RWPE1 (cell line): ENCODE data around the gene LAMC1.

Experiments
- CTCF ChIA-PET: fragments of 350-600 bp; sonication (Branson Sonifier 250); formaldehyde crosslinking; extraction: SDS; loops from one replicate; lab custom pipeline; 2021; lab: Yijun Ruan, JAX
- POLR2A ChIA-PET: fragments of 400-600 bp; formaldehyde crosslinking; extraction: SDS; loops from one replicate; lab custom pipeline; 2020; ENCODE audit warnings: antibody characterized with exemption; ENCODE audit not compliant: low non-redundant PET; lab: Yijun Ruan, JAX
- DNase-seq: peaks from one replicate; pipeline ENCODE4 v3.0.0; 2012; ENCODE audit warnings: low spot score
- H3K27ac ChIP-seq: fragments of 450-650 bp; 2 replicates; pipeline ENCODE4 v1.5.1; 2017
- TF ChIP-seq, protein P1 (sequence below): fragments of 450-650 bp; conservative IDR thresholded peaks from 2 replicates; pipeline ENCODE4 v1.5.1; 2017; ENCODE audit warnings: low read depth, mild to moderate bottlenecking

Gene LAMC1

DNA sequence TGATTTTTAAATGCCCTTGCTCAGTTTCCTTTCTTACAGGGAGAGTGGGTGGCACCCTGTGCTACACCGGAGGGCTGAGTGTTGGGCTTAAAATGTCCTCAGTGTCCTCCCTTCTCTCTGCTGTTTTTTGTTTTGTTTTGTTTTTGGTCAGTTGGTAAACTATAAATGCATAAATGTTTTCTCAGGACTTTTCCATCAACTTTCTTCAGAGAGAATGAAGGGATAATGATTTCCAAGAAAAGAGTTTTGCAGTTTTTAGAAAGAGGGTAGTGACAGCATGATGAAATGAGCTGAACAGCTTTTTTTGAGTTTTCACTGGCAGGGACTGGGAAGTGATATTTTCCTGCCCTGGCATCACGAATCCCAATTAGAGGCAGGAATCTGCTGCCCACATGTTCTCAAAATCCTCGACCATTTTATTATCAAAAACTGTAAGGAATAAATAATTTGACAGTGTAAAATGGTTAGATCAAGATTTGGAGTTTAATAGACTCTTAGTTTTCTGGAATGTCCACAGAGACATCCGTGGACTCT is 15.2 kb downstream of the LAMC1 start:
- ChIA-PET CTCF (interaction anchor here (0.6 to 0.9 kb wide), 4 partner anchors 49 to 239 kb away, joined by 3 read pairs; no protein-coding TSS in a partner anchor), POLR2A (no interaction called here)
- TF ChIP-seq, protein P1, sequence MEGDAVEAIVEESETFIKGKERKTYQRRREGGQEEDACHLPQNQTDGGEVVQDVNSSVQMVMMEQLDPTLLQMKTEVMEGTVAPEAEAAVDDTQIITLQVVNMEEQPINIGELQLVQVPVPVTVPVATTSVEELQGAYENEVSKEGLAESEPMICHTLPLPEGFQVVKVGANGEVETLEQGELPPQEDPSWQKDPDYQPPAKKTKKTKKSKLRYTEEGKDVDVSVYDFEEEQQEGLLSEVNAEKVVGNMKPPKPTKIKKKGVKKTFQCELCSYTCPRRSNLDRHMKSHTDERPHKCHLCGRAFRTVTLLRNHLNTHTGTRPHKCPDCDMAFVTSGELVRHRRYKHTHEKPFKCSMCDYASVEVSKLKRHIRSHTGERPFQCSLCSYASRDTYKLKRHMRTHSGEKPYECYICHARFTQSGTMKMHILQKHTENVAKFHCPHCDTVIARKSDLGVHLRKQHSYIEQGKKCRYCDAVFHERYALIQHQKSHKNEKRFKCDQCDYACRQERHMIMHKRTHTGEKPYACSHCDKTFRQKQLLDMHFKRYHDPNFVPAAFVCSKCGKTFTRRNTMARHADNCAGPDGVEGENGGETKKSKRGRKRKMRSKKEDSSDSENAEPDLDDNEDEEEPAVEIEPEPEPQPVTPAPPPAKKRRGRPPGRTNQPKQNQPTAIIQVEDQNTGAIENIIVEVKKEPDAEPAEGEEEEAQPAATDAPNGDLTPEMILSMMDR = no peak
- H3K27ac ChIP-seq = no peak overlapping the region
- DNase-seq = no peak

DNA sequence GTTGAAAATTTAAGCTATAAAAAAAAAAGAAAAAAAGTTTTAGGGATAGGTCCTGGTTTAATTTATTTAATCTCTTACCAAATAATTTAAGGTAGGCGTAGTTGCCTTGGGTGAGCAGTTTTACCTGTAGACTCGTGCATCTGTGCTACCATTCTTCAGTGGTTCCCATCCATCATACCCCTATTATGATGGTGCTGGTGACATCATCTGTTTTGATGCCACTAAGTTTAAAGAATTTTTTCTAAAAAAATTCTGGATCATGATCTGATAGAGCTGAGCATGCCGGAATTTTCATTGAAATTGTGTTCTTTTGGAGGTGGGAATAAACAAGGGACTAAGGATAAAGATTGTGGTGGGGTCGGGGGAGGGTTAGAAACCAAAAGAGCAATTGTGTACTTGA is 15.7 kb downstream of the LAMC1 start:
- no peak overlapping the region for H3K27ac ChIP-seq
- ChIA-PET POLR2A (no interaction called here), CTCF (interaction anchor here (0.6 to 0.9 kb wide), 3 partner anchors 49 to 239 kb away, joined by 3 read pairs; no protein-coding TSS in a partner anchor)
- no peak for DNase-seq
- TF ChIP-seq, protein P1 = no peak

DNA sequence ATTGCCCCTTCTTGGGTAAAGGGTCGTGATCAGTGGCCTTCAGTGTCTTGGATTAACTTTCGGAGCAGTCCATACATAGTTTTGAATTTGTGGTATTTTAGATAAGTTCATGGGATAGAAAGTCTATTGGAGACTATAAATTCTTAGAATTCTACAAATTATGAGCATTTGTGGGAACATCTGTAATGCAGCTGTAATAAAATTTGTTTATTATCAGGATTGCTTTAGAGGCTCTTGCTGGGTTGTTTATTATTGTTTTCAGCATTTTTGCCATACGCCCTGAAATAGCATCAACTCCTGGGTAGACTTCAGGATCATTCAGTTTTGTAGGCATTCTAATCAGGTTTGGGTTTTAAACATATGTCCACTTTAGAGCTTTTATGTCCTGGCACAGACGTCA is 16.1 kb downstream of the LAMC1 start:
- no peak overlapping the region for H3K27ac ChIP-seq
- TF ChIP-seq, protein P1 = no peak
- CTCF ChIA-PET = interaction anchor here (0.9 kb wide), 1 partner anchor 48 kb away, joined by 3 read pairs; no protein-coding TSS in a partner anchor
- DNase-seq = no peak
- POLR2A ChIA-PET = interaction anchor here (0.5 kb wide), 1 partner anchor 16 kb away, joined by 6 read pairs; no protein-coding TSS in a partner anchor

DNA sequence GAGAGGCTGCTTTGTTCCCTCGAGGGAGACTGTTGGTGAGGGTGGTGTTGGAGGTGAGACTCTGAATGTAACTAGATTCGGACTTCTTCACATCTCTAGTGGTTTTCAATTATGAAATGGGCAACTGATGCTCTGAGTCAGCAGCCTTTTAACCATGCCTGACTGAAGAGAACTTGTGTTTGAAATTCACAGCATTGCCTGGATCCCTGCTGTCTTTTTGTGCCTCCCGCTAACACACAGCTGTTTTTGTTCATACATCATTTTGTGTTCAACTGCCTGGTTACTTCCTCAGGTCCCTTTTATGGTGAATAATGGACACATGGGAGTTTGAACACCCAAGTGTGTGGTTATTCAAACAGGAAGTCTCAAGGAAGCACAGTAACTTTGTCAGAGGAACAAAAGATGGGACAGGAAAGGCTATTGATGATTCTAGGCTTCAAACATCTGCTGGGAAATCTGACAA is 16.8 kb downstream of the LAMC1 start:
- CTCF ChIA-PET = interaction anchor here (0.7 kb wide), 1 partner anchor 37 kb away, joined by 3 read pairs; no protein-coding TSS in a partner anchor
- POLR2A ChIA-PET = interaction anchor here (0.5 kb wide), 1 partner anchor 15 kb away, joined by 6 read pairs; no protein-coding TSS in a partner anchor
- no peak for DNase-seq
- TF ChIP-seq, protein P1 = no peak
- H3K27ac ChIP-seq = no peak overlapping the region

DNA sequence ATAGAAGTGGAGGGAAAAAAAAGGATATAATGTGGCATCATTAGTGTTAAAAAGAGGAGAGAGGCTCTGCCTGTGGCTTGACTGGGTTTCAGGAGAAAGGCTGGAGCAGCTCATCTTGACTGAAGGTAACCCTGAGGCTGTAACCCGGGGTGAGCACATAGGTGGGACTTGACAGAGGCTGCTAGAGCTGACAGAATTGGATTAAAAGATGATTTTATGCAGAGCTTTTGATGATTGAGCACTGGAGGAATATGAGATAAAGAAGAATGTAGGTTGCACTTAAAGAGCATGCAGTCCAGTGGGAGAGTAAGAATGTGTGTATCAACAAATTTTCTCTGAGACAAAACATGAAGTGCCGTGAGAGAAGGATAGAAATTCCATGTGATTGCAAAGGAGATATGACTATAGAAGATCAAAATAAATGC is 17.3 kb downstream of the LAMC1 start:
- ChIA-PET CTCF (interaction anchor here (0.7 kb wide), 1 partner anchor 38 kb away, joined by 3 read pairs; no protein-coding TSS in a partner anchor), POLR2A (no interaction called here)
- no peak overlapping the region for H3K27ac ChIP-seq
- TF ChIP-seq, protein P1 = no peak
- DNase-seq = no peak

DNA sequence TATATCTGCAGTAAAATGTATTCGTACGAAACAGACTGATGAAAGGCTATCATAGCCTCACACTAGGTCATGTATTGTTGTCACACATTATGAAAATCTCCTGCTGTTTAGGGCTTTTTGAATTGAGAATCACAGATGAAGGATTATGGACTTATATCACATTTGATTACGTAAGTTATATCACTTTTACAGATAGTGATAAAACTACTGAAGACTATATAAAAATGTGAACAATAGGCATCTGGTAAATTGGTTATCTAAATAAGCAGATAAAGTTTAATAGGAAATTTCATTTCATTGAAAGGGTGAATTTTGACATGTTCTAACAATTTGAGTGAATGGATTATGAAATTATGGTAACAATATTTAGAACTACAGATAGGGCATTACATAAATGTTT is 20.0 kb downstream of the LAMC1 start:
- ChIA-PET CTCF (no interaction called here), POLR2A (no interaction called here)
- H3K27ac ChIP-seq = no peak overlapping the region
- DNase-seq = no peak
- TF ChIP-seq, protein P1 = no peak
